ENCODE results near the gene MFGE8. TPM values are rescaled to one million over a fixed set of nuclear protein-coding genes. Genes with fewer than 3 reads are reported as not detected.

Gene MFGE8
- total RNA-seq, 2 experiments from 2014 or later = 87.9 to 93.0 TPM

DNA sequence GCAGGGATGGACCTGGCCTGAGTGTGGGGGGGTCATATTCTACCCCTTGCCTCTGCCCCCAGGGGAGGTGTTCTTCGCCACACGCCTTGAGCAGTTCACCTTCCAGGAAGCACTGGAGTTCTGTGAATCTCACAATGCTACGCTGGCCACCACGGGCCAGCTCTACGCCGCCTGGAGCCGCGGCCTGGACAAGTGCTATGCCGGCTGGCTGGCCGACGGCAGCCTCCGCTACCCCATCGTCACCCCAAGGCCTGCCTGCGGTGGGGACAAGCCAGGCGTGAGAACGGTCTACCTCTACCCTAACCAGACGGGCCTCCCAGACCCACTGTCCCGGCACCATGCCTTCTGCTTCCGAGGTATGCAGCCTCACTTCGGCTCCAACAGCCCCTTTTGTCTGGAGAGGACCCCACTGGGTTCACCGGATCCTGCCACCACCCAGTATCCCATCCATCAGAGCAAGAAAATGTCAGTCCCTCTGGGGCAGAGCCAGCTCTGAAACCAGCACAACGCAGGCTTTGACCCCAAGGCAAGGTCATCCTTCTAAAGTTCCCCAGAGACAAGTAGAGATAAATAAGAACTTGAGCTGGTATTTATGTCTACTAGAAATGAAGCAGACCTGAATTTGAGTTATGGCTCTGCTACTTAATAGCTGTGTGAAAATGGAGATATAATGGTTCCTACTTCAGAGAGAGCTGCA is 63.7 kb downstream of the MFGE8 start:
- H3K9me3 Mint-ChIP-seq = no peaks in the 10 kb centered on the region
- Histone ChIP-seq H3K9me3 (ENCODE audit: control insufficient read depth in 1 of 2, insufficient read depth in 1 of 2, low read length in 2 of 2) (peaks cover 11 to 14% of the 10 kb centered on the region in 2 experiments), H3K27ac (ENCODE audit: low read depth in 1 of 2, low read length in 2 of 2) (no peak overlapping the region), H3K4me3 (ENCODE audit: low read length) (no peak overlapping the region), H3K4me1 (ENCODE audit: insufficient read depth, low read length) (no peaks in the 10 kb centered on the region), H3K36me3 (ENCODE audit: insufficient read depth, low read length) (no peaks in the 10 kb centered on the region), H3K27me3 (ENCODE audit: control insufficient read depth in 1 of 2, insufficient read depth in 2 of 2, low read length in 2 of 2) (peaks cover 0 to 9% of the 10 kb centered on the region in 2 experiments)
- H3K27ac Mint-ChIP-seq = no peak overlapping the region
- no peak overlapping the region for H3K4me3 Mint-ChIP-seq
- no peaks in the 10 kb centered on the region for H3K4me1 Mint-ChIP-seq (ENCODE audit: low read depth)
- ChIA-PET CTCF (no interaction called here), POLR2A (no interaction called here)
- H3K36me3 Mint-ChIP-seq (ENCODE audit: low read depth) = no peaks in the 10 kb centered on the region
- peaks cover 11% of the 10 kb centered on the region for H3K27me3 Mint-ChIP-seq
- DNase-seq (no peak), ATAC-seq (ENCODE audit: poor library complexity) (no peak)
- intact Hi-C loops (cut with DNase I, micrococcal nuclease) = no loop called here
- no peak for TF ChIP-seq CTCF (IDR thresholded peaks at IDR 0.05)

Other genes starting within 250 kb of the MFGE8 start
- not detected for gene ACAN, start 109.9 kb downstream of the MFGE8 start, total RNA-seq
- 10 to 100 TPM; 79.0 to 80.2 TPM for gene HAPLN3, start 17.8 kb downstream of the MFGE8 start, total RNA-seq
- gene ABHD2, start 175.1 kb upstream of the MFGE8 start, total RNA-seq = 10 to 100 TPM; 36.0 to 39.2 TPM